Gastrocnemius medialis (tissue), 4 donors: ENCODE measurements around the gene LUC7L3. TPM values are rescaled to one million over a fixed set of nuclear protein-coding genes. Genes with fewer than 3 reads are reported as not detected.

Source experiments
- microRNA-seq, 2 donors: library from miRNA; unstranded; fragments of <30 nt; microRNA quantifications; one replicate each; pipeline ENCODE4, GENCODE V29; 2016; ENCODE audit warnings: borderline replicate concordance in 2 of 2
- total RNA-seq, 4 donors: library from RNA; depleted of rRNA; stranded (reverse); fragments of >200 nt; gene quantifications; one replicate each; pipeline versions ENCODE4 v1.1.0 to v1.2.3, GENCODE V29; 2016

LUC7L3 gene
- total RNA-seq, 4 donors from 2014 or later: 10.4 to 67.3 (median 25.7) TPM

Small RNA genes within 50 kb of the gene (microRNA-seq; reads per million reads assigned to microRNA genes)
- 0 reads per million in 2 donors for gene MIR8059

Other genes with a start within 250 kb of the LUC7L3 start
- gene RSAD1, start 240.7 kb upstream of the LUC7L3 start, total RNA-seq: 10 to 100 TPM; 27.1 to 67.4 (median 52.7) TPM
- gene MYCBPAP, start 211.2 kb upstream of the LUC7L3 start, total RNA-seq: not detected
- not detected for gene EPN3, start 186.9 kb upstream of the LUC7L3 start, total RNA-seq
- gene SPATA20, start 172.4 kb upstream of the LUC7L3 start, total RNA-seq: 10 to 100 TPM; 22.3 to 67.9 (median 29.1) TPM
- under 1 TPM in 2 of 4 donors, not detected in 2; 0.09 to 0.10 TPM for gene CACNA1G, start 158.9 kb upstream of the LUC7L3 start, total RNA-seq
- 1 to 10 TPM in 1 of 4 donors, under 1 TPM in 3; 0.51 to 1.3 (median 0.76) TPM for gene ABCC3, start 84.7 kb upstream of the LUC7L3 start, total RNA-seq
- 100 to 1,000 TPM in 3 of 4 donors, 10 to 100 TPM in 1; 97.3 to 135 (median 112) TPM for gene ANKRD40, start 11.7 kb upstream of the LUC7L3 start, total RNA-seq
- not detected for gene ANKRD40CL, start 47.9 kb downstream of the LUC7L3 start, total RNA-seq
- gene WFIKKN2, start 116.0 kb downstream of the LUC7L3 start, total RNA-seq: under 1 TPM in 3 of 4 donors, not detected in 1; 0.09 to 0.22 (median 0.20) TPM
- 10 to 100 TPM; 13.6 to 53.5 (median 28.2) TPM for gene TOB1, start 146.8 kb downstream of the LUC7L3 start, total RNA-seq